Measurements from ENCODE around the gene SOX21.
A peak's percentile ranks its signal among the peaks of the same experiment; 100 is the strongest.

SOX21 gene

GRCh38 chr13:94673851-94674250 lies 38.5 kb downstream of the SOX21 start:
- no peaks in the 10 kb centered on the region for H3K9me3 Mint-ChIP-seq
- no peaks in the 10 kb centered on the region for H3K4me1 Mint-ChIP-seq (ENCODE audit: low read depth)
- H3K27ac Mint-ChIP-seq: no peak overlapping the region
- peaks cover 30% of the 10 kb centered on the region for H3K27me3 Mint-ChIP-seq (ENCODE audit: low read depth)
- no peaks in the 10 kb centered on the region for H3K36me3 Mint-ChIP-seq (ENCODE audit: low read depth)
- no peak overlapping the region for H3K4me3 Mint-ChIP-seq

GRCh38 chr13:94672400-94672799 lies 39.9 kb downstream of the SOX21 start:
- Mint-ChIP-seq H3K9me3 (no peaks in the 10 kb centered on the region), H3K4me3 (no peak overlapping the region), H3K27me3 (ENCODE audit: low read depth) (peaks cover 24% of the 10 kb centered on the region), H3K27ac (no peak overlapping the region), H3K4me1 (ENCODE audit: low read depth) (peaks cover 2% of the 10 kb centered on the region), H3K36me3 (ENCODE audit: low read depth) (no peaks in the 10 kb centered on the region)

DNA sequence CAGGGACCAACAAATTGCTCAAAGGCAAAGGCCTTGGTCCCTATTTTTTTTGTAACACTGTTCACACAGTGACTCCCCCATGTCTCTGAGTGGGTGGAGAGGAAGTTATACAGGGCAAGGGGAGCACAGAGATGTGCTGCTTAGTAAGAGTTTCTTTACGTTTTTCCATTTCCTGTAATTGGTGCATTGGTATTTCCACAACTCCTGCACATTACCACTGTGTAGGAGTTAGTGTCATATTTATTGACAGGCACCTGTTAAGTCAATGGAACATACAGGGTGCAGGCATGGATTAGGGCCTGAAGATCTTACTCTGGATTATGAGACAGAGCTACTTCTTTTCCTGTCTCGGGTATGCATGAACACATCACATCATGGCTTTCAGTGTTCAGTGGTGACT lies 45.2 kb downstream of the SOX21 start:
- Mint-ChIP-seq H3K4me1 (ENCODE audit: low read depth) (peaks cover 11% of the 10 kb centered on the region), H3K4me3 (no peak overlapping the region), H3K27me3 (ENCODE audit: low read depth) (peaks cover 13% of the 10 kb centered on the region), H3K36me3 (ENCODE audit: low read depth) (no peaks in the 10 kb centered on the region), H3K9me3 (no peaks in the 10 kb centered on the region), H3K27ac (peak overlapping the region; percentile 37)

- Mint-ChIP-seq H3K27ac (no peak overlapping the region), H3K4me3 (no peak overlapping the region), H3K9me3 (no peaks in the 10 kb centered on the region), H3K27me3 (ENCODE audit: low read depth) (peaks cover 19% of the 10 kb centered on the region), H3K4me1 (ENCODE audit: low read depth) (peaks cover 11% of the 10 kb centered on the region), H3K36me3 (ENCODE audit: low read depth) (no peaks in the 10 kb centered on the region)
These were observed 46.3 kb downstream of the SOX21 start for GRCh38 chr13:94666065-94666464.

GRCh38 chr13:94664889-94665288 lies 47.5 kb downstream of the SOX21 start:
- H3K4me3 Mint-ChIP-seq: no peak overlapping the region
- no peak overlapping the region for H3K27ac Mint-ChIP-seq
- H3K27me3 Mint-ChIP-seq (ENCODE audit: low read depth): peaks cover 26% of the 10 kb centered on the region
- peaks cover 11% of the 10 kb centered on the region for H3K4me1 Mint-ChIP-seq (ENCODE audit: low read depth)
- no peaks in the 10 kb centered on the region for H3K36me3 Mint-ChIP-seq (ENCODE audit: low read depth)
- no peaks in the 10 kb centered on the region for H3K9me3 Mint-ChIP-seq

- Mint-ChIP-seq H3K27me3 (ENCODE audit: low read depth) (peaks cover 26% of the 10 kb centered on the region), H3K4me1 (ENCODE audit: low read depth) (peaks cover 11% of the 10 kb centered on the region), H3K27ac (no peak overlapping the region), H3K9me3 (no peaks in the 10 kb centered on the region), H3K36me3 (ENCODE audit: low read depth) (no peaks in the 10 kb centered on the region), H3K4me3 (no peak overlapping the region)
These were observed 49.9 kb downstream of the SOX21 start for GRCh38 chr13:94662274-94662945.

DNA sequence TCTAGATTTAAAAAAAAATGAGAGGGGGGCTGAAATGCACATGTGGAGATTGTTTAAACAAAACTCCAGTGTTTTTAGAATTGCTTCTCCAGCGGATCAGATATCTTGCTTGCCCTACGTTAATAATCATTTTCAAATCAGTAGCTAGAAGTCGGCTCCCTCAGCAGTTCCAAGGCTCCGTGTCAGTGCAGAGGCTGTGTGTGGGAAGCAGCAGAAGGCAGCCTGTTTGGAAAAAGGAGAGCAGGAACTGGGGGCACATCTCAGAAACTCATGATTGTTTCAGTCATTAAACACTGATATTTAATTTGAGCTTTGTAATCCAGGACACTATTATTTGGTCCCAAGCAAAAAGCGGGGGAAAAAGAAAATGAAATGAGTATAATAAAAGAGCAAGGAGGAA lies 50.9 kb downstream of the SOX21 start:
- no peaks in the 10 kb centered on the region for H3K9me3 Mint-ChIP-seq
- no peak overlapping the region for H3K4me3 Mint-ChIP-seq
- no peak overlapping the region for H3K27ac Mint-ChIP-seq
- peaks cover 13% of the 10 kb centered on the region for H3K4me1 Mint-ChIP-seq (ENCODE audit: low read depth)
- peaks cover 26% of the 10 kb centered on the region for H3K27me3 Mint-ChIP-seq (ENCODE audit: low read depth)
- no peaks in the 10 kb centered on the region for H3K36me3 Mint-ChIP-seq (ENCODE audit: low read depth)

- Mint-ChIP-seq H3K27ac (no peak overlapping the region), H3K36me3 (ENCODE audit: low read depth) (no peaks in the 10 kb centered on the region), H3K27me3 (ENCODE audit: low read depth) (peaks cover 26% of the 10 kb centered on the region), H3K4me3 (no peak overlapping the region), H3K9me3 (no peaks in the 10 kb centered on the region), H3K4me1 (ENCODE audit: low read depth) (peaks cover 16% of the 10 kb centered on the region)
These were observed 51.5 kb downstream of the SOX21 start for GRCh38 chr13:94660695-94661326.

Data from T-helper 1 cell treated with Interleukin-12 subunit alpha and Interleukin-12 subunit beta and Interleukin-4 antibody, amounts not matched to agents 30 μg/mL and 1 μg/mL, for 36 hours (primary cell).